Activated T-cell treated with anti-CD3 and anti-CD28 coated beads, Interleukin-2, amount 50 U/mL, for 4 hours (primary cell): ENCODE measurements around the gene LAMA2. TPM values are rescaled to one million over a fixed set of nuclear protein-coding genes. Genes with fewer than 3 reads are reported as not detected.

Experiments used
- ATAC-seq, 2 donors: fragments of 200-7000 bp; cut with Tn5 transposase; one replicate each; pipeline ENCODE4 v1.10.0; 2021
- DNase-seq: peaks from one replicate; pipeline ENCODE4 v3.0.0-alpha.2; 2020
- H3K27me3 Mint-ChIP-seq: one replicate; pipeline ENCODE4 v1.8.0; 2021; ENCODE audit warnings: low read depth, mixed read lengths
- H3K36me3 Mint-ChIP-seq: one replicate; pipeline ENCODE4 v1.8.0; 2022; ENCODE audit warnings: mixed read lengths; ENCODE audit not compliant: insufficient read depth
- H3K4me1 Mint-ChIP-seq: one replicate; pipeline ENCODE4 v1.8.0; 2021; ENCODE audit warnings: low read depth, mixed read lengths
- H3K4me3 Mint-ChIP-seq: one replicate; pipeline ENCODE4 v1.8.0; 2021; ENCODE audit warnings: mild to moderate bottlenecking, moderate library complexity, mixed read lengths
- H3K9me3 Mint-ChIP-seq: one replicate; pipeline ENCODE4 v1.8.0; 2021; ENCODE audit warnings: mixed read lengths
- total RNA-seq, 3 donors: library from RNA; stranded (reverse); gene quantifications; one replicate each; pipeline ENCODE4 v1.2.1, GENCODE V29; 2021

Gene LAMA2
- total RNA-seq, 3 donors from 2014 or later, result 2.1 to 4.7 (median 3.8) TPM

DNA sequence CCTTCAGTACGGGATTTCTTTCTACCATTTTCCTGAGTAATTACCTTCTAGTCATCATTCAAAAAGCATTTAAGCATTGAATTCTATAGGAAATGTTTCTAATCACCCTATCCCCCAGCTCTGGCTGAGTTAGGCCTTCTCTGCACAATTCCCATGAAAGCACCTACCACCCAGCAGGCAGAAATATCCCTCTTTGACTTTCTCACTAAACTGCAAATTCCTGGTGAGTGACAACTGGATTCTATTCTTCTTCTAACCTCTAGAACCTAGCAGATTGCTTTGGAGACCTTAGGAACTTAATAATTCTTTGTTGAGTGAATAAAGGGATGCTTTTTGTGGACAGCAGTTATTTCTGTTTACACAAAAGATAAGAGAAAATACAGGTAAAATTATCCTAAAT, 328.7 kb downstream of the LAMA2 start:
- no peak for DNase-seq
- no peaks in the 10 kb centered on the region for H3K36me3 Mint-ChIP-seq
- no peak overlapping the region for H3K4me3 Mint-ChIP-seq
- no peak for ATAC-seq
- H3K27me3 Mint-ChIP-seq, result peaks cover 2% of the 10 kb centered on the region
- no peaks in the 10 kb centered on the region for H3K4me1 Mint-ChIP-seq
- H3K9me3 Mint-ChIP-seq, result no peaks in the 10 kb centered on the region

DNA sequence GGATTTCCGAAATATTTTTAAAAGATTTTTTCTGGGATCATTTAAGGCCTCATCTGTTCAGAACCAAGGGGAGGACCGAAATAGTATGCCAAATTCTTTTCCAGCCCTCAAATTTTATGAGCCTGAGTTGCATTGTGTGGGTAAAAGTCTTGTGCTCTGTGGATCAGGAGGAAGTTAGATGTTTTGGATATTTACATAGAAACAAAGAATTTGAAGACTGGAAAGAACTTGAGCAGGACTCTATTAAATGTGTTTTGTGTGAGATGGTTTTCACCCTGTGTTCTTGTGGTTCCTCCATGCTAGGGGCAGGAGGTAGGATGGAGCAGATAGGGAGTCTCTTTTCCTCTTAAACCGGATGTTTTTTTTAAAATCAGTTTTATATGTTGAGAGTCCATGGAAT, 329.1 kb downstream of the LAMA2 start:
- Mint-ChIP-seq H3K4me1 (no peaks in the 10 kb centered on the region), H3K4me3 (no peak overlapping the region)

GRCh38 chr6:129215246-129215645, 332.3 kb downstream of the LAMA2 start:
- Mint-ChIP-seq H3K9me3 (no peaks in the 10 kb centered on the region), H3K4me3 (no peak overlapping the region), H3K36me3 (no peaks in the 10 kb centered on the region), H3K4me1 (no peaks in the 10 kb centered on the region), H3K27me3 (peaks cover 5% of the 10 kb centered on the region)
- DNase-seq, result no peak
- no peak for ATAC-seq

More for the DNA sequence above, 329.1 kb downstream of the LAMA2 start:
- Mint-ChIP-seq H3K9me3 (no peaks in the 10 kb centered on the region), H3K36me3 (no peaks in the 10 kb centered on the region), H3K27me3 (peaks cover 5% of the 10 kb centered on the region)
- no peak for DNase-seq
- no peak for ATAC-seq

GRCh38 chr6:129215916-129216520, 333.1 kb downstream of the LAMA2 start:
- H3K4me3 Mint-ChIP-seq, result no peak overlapping the region
- ATAC-seq (no peak), DNase-seq (no peak)
- H3K27me3 Mint-ChIP-seq, result peaks cover 5% of the 10 kb centered on the region
- H3K36me3 Mint-ChIP-seq, result no peaks in the 10 kb centered on the region
- H3K4me1 Mint-ChIP-seq, result no peaks in the 10 kb centered on the region
- no peaks in the 10 kb centered on the region for H3K9me3 Mint-ChIP-seq

- H3K27me3 Mint-ChIP-seq, result peaks cover 6% of the 10 kb centered on the region
- H3K4me3 Mint-ChIP-seq, result no peak overlapping the region
- ATAC-seq (no peak), DNase-seq (no peak)
- no peaks in the 10 kb centered on the region for H3K9me3 Mint-ChIP-seq
- no peaks in the 10 kb centered on the region for H3K36me3 Mint-ChIP-seq
- H3K4me1 Mint-ChIP-seq, result no peaks in the 10 kb centered on the region
Observed at GRCh38 chr6:129217701-129218100, 334.8 kb downstream of the LAMA2 start.

GRCh38 chr6:129233458-129234134, 350.7 kb downstream of the LAMA2 start:
- Mint-ChIP-seq H3K27me3 (peaks cover 4% of the 10 kb centered on the region), H3K36me3 (no peaks in the 10 kb centered on the region), H3K4me3 (no peak overlapping the region), H3K9me3 (no peaks in the 10 kb centered on the region), H3K4me1 (peaks cover 2% of the 10 kb centered on the region)
- no peak for DNase-seq
- no peak for ATAC-seq

- H3K27me3 Mint-ChIP-seq, result peaks cover 2% of the 10 kb centered on the region
- peaks cover 2% of the 10 kb centered on the region for H3K4me1 Mint-ChIP-seq
- no peak for DNase-seq
- H3K9me3 Mint-ChIP-seq, result no peaks in the 10 kb centered on the region
- H3K36me3 Mint-ChIP-seq, result no peaks in the 10 kb centered on the region
- H3K4me3 Mint-ChIP-seq, result no peak overlapping the region
- ATAC-seq, result no peak
Observed at GRCh38 chr6:129235167-129236000, 352.4 kb downstream of the LAMA2 start.

DNA sequence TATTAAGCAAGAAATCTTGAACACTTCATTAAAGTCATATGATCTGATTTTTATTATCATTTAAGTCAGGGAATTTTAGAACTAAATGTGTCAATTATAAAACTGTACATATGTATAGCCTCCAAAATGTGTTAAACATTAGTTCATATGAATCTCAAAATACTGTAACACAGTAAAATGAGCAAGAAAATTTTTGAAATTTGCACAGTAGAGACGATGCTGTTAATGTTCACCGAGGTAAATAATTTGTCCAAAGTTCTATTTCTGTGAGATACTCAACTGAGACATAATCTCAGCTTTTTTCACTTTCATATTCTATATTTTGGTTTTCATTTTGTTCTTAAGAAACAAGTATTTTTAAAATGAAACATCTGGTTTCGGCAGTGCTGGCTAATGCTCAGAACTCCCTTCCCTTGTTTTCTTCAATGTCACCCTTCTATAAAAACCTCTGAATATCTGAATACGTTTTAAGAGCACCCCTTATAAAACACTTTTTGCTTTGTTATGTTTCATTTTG, 353.1 kb downstream of the LAMA2 start:
- Mint-ChIP-seq H3K27me3 (peaks cover 2% of the 10 kb centered on the region), H3K36me3 (no peaks in the 10 kb centered on the region), H3K9me3 (no peaks in the 10 kb centered on the region), H3K4me1 (peaks cover 2% of the 10 kb centered on the region), H3K4me3 (no peak overlapping the region)
- DNase-seq, result no peak
- ATAC-seq, result no peak

DNA sequence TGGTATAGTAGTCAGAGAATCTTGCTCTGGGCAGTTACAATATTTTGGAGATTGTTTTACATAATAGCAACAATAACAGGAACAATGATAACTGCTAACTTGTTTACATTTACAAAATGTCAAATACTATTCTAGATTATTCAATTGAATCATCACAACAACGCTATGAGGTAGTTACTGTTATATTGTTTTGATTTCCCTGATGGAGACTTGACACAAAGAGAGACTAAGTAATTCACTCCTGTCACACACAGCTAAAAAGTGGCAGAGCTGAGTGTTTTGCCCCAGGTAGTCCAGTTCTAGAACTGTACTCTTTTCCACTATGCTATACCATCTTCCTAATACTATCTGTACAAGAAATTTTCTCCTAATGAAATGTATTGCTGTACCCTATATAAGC, 356.1 kb downstream of the LAMA2 start:
- H3K36me3 Mint-ChIP-seq, result no peaks in the 10 kb centered on the region
- no peak overlapping the region for H3K4me3 Mint-ChIP-seq
- no peaks in the 10 kb centered on the region for H3K9me3 Mint-ChIP-seq
- peaks cover 8% of the 10 kb centered on the region for H3K27me3 Mint-ChIP-seq
- peaks cover 2% of the 10 kb centered on the region for H3K4me1 Mint-ChIP-seq
- DNase-seq (no peak), ATAC-seq (no peak)

DNA sequence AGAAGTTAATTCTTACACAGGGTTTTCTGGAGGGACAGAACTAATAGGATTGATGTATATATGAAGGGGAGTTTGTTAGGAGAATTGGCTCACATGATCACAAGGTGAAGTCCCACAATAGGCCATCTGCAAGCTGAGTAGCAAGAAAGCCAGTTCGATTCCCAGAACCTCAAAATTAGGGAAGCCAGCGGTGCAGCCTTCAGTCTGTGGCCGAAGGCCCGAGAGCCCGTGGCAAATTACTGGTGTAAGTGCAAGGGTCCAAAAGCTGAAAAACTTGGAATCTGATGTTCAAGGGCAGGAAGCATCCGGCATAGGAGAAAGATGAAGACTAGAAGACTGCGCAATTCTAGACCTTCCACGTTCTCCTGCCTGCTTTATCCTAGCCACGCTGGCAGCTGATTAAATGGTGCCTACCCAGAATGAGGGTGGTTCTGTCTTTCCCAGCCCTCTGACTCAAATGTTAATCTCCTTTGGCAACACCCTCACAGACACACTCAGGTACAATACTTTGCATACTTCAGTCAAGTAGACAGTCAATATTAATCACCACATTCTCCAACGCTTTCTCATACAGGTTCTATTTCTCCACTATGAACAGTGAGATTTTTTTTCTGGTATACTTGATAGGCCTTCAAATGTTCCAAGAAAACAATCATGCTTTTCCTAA, 357.0 kb downstream of the LAMA2 start:
- ATAC-seq, result no peak

DNA sequence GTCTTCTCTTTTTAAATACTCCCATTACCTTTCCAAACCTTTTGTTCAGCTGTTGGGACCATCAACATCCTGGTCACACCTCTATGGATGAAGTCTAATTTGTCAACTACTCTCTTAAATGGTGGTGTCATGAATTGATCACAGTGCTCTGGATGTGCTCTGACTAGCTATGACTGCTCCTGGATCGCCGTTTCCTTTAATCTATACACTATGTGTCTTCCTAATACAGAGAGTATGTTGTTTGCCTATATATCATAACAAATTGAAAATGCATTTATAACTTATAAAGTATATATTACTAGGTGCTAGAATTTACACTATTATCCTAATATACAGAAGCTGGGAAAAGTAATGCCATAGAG, 357.5 kb downstream of the LAMA2 start:
- ATAC-seq (no peak), DNase-seq (no peak)
- peaks cover 2% of the 10 kb centered on the region for H3K4me1 Mint-ChIP-seq
- peaks cover 8% of the 10 kb centered on the region for H3K27me3 Mint-ChIP-seq
- no peaks in the 10 kb centered on the region for H3K36me3 Mint-ChIP-seq
- H3K4me3 Mint-ChIP-seq, result no peak overlapping the region
- H3K9me3 Mint-ChIP-seq, result no peaks in the 10 kb centered on the region

More for the DNA sequence above, 357.0 kb downstream of the LAMA2 start:
- H3K4me1 Mint-ChIP-seq, result peaks cover 2% of the 10 kb centered on the region
- H3K4me3 Mint-ChIP-seq, result no peak overlapping the region
- no peaks in the 10 kb centered on the region for H3K9me3 Mint-ChIP-seq
- H3K27me3 Mint-ChIP-seq, result peaks cover 8% of the 10 kb centered on the region
- no peaks in the 10 kb centered on the region for H3K36me3 Mint-ChIP-seq
- no peak for DNase-seq

DNA sequence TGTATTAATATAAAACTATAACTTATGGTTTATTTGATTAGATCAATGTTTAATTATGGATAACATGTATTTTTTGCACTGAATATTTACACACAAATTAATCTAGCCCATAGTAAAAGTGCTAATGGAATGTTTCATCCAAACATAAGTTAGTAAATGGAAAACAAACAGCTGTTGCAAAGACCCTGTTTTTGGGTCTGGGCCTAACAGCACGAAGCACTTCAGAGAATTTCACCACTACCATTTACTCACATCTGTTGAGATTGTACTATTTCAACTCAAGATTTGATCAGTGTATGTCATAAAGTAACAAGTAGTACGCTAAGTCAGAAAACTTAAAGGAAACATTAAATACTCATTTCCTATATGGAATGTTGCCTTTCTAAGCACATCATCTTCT, 359.6 kb downstream of the LAMA2 start:
- DNase-seq, result no peak
- Mint-ChIP-seq H3K27me3 (peaks cover 16% of the 10 kb centered on the region), H3K4me1 (no peaks in the 10 kb centered on the region), H3K9me3 (no peaks in the 10 kb centered on the region), H3K36me3 (no peaks in the 10 kb centered on the region), H3K4me3 (no peak overlapping the region)
- ATAC-seq, result no peak

DNA sequence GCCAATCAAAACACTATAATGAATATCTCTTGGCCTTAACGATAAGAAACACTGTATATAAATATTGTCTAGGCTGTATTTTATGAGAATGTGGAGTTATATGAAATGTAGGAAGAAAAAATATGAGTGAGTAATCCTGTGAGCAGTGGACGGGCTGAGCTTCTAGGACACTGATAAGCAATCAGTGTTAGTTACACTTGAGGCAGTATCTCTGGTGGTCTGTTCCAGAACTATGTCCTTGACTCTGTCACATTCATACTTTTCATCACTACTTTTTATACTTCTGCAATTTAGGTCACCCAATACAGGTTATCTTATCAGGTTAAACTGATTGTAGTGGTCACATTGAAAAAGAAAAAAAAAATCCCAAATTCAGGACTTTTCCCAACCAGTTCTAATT, 360.4 kb downstream of the LAMA2 start:
- DNase-seq (no peak), ATAC-seq (no peak)
- Mint-ChIP-seq H3K4me1 (no peaks in the 10 kb centered on the region), H3K4me3 (no peak overlapping the region), H3K36me3 (no peaks in the 10 kb centered on the region), H3K27me3 (peaks cover 16% of the 10 kb centered on the region), H3K9me3 (no peaks in the 10 kb centered on the region)

DNA sequence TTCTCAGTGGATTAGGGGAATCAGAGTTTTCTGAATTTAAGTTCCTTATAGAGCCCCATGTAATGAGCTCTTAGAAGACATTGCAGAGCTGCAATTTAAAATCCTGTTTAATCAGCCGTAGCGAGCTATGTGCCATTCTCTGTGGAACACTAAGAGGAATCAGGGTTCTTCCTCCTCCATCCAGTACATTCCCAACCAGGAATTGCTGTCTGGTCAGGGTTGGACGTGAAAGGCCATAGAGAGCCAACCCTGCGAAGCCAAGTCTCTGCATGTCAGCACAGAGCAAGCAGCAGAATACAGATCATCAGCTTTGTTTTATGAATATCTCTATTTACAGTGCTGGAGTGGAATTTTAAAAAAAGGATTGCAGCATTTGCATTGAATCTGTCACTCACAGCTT, 366.0 kb downstream of the LAMA2 start:
- peaks cover 14% of the 10 kb centered on the region for H3K4me1 Mint-ChIP-seq
- H3K9me3 Mint-ChIP-seq, result no peaks in the 10 kb centered on the region
- H3K27me3 Mint-ChIP-seq, result peaks cover 17% of the 10 kb centered on the region
- ATAC-seq (no peak), DNase-seq (no peak)
- H3K4me3 Mint-ChIP-seq, result no peak overlapping the region
- no peaks in the 10 kb centered on the region for H3K36me3 Mint-ChIP-seq
